IMR-90 (cell line): ENCODE results near the gene SHC4. TPM values are rescaled to one million over a fixed set of nuclear protein-coding genes. Genes with fewer than 3 reads are reported as not detected.

ENCODE experiments used
- ATAC-seq: fragments of 200-7000 bp; cut with Tn5 transposase; 2 replicates; pipeline ENCODE4 v1.9.1; 2020; ENCODE audit warnings: low read depth, mild to moderate bottlenecking, moderate library complexity
- BruUV-seq: library from RNA; stranded (reverse); fragments of 400-500 nt; replicated peaks from 2 replicates; lab custom pipeline; 2021; lab: Mats Ljungman, UMichigan
- CTCF ChIA-PET: fragments of 300-600 bp; formaldehyde crosslinking; extraction: SDS; loops from one replicate; lab custom pipeline; 2021; ENCODE audit warnings: antibody characterized with exemption; lab: Yijun Ruan, JAX
- POLR2A ChIA-PET: fragments of 300-600 bp; sonication (Branson Sonifier 250); formaldehyde crosslinking; loops from one replicate; lab custom pipeline; 2022; ENCODE audit warnings: antibody characterized with exemption; ENCODE audit not compliant: unreplicated experiment; lab: Charles Lee
- DNase-seq: peaks from one replicate; pipeline ENCODE4 v3.0.0; 2013
- H2AFZ ChIP-seq: replicated peaks from 2 replicates; pipeline ENCODE3; 2013; ENCODE audit warnings: low read length, mild to moderate bottlenecking; ENCODE audit not compliant: poor library complexity
- H2AK5ac ChIP-seq: 2 replicates; pipeline ENCODE4 v1.6.1; 2013; ENCODE audit warnings: low read depth, low read length, inconsistent platforms
- H2AK9ac ChIP-seq: replicated peaks from 2 replicates; pipeline ENCODE3; 2013; ENCODE audit warnings: mild to moderate bottlenecking, low read depth, low read length, moderate library complexity; ENCODE audit not compliant: poor library complexity
- H2BK120ac ChIP-seq: 2 replicates; pipeline ENCODE4 v1.6.1; 2013; ENCODE audit warnings: low read depth, low read length, inconsistent platforms
- H2BK15ac ChIP-seq: 3 replicates; pipeline ENCODE4 v1.6.1; 2013; ENCODE audit warnings: low read depth, low read length, inconsistent platforms
- H2BK20ac ChIP-seq: 2 replicates; pipeline ENCODE4 v1.6.1; 2013; ENCODE audit warnings: low read depth, mild to moderate bottlenecking, inconsistent platforms, low read length, moderate library complexity
- H2BK5ac ChIP-seq: 2 replicates; pipeline ENCODE4 v1.6.1; 2013; ENCODE audit warnings: mild to moderate bottlenecking, low read depth, low read length, inconsistent platforms; ENCODE audit not compliant: poor library complexity, severe bottlenecking
- H3K14ac ChIP-seq: replicated peaks from 2 replicates; pipeline ENCODE4 v1.6.1; 2013; ENCODE audit warnings: low read depth, low read length, inconsistent platforms
- H3K18ac ChIP-seq: 2 replicates; pipeline ENCODE4 v1.6.1; 2013; ENCODE audit warnings: low read depth, low read length, control low read depth
- H3K23ac ChIP-seq: 2 replicates; pipeline ENCODE4 v1.6.1; 2013; ENCODE audit warnings: low read depth, low read length, inconsistent platforms
- H3K27ac ChIP-seq: 2 replicates; pipeline ENCODE4 v1.5.1; 2013; ENCODE audit warnings: mild to moderate bottlenecking, control low read depth, low read length; ENCODE audit not compliant: insufficient read depth
- H3K27me3 ChIP-seq: 2 replicates; pipeline ENCODE4 v1.6.1; 2013; ENCODE audit warnings: low read length; ENCODE audit not compliant: control insufficient read depth, insufficient read depth
- H3K36me3 ChIP-seq: 2 replicates; pipeline ENCODE4 v1.6.1; 2013; ENCODE audit warnings: low read length, mixed read lengths; ENCODE audit not compliant: control insufficient read depth, insufficient read depth
- H3K4ac ChIP-seq: 2 replicates; pipeline ENCODE4 v1.6.1; 2013; ENCODE audit warnings: low read depth, low read length, inconsistent platforms
- H3K4me1 ChIP-seq: 2 replicates; pipeline ENCODE4 v1.6.1; 2013; ENCODE audit warnings: low read length, mixed read lengths; ENCODE audit not compliant: control insufficient read depth, insufficient read depth
- H3K4me2 ChIP-seq: 2 replicates; pipeline ENCODE4 v1.6.1; 2013; ENCODE audit warnings: low read depth, mild to moderate bottlenecking, control low read depth, low read length, moderate library complexity
- H3K4me3 ChIP-seq: 2 replicates; pipeline ENCODE4 v1.5.1; 2013; ENCODE audit warnings: low read depth, mild to moderate bottlenecking, control low read depth, low read length, moderate library complexity; ENCODE audit not compliant: insufficient read depth
- H3K56ac ChIP-seq: 2 replicates; pipeline ENCODE4 v1.6.1; 2013; ENCODE audit warnings: low read length, inconsistent platforms; ENCODE audit not compliant: insufficient read depth; ENCODE audit errors: extremely low read depth
- H3K79me1 ChIP-seq, 2 experiments: 2 replicates each; pipeline ENCODE4 v1.6.1; 2013; ENCODE audit warnings: low read length in 2 of 2, inconsistent platforms in 1 of 2, low read depth in 1 of 2
- H3K9ac ChIP-seq: 2 replicates; pipeline ENCODE4 v1.6.1; 2013; ENCODE audit warnings: low read depth, low read length, control low read depth
- H3K9me1 ChIP-seq: 2 replicates; pipeline ENCODE4 v1.6.1; 2013; ENCODE audit warnings: low read length, inconsistent platforms; ENCODE audit not compliant: insufficient read depth
- H3K9me3 ChIP-seq: 2 replicates; pipeline ENCODE4 v1.6.1; 2013; ENCODE audit warnings: low read length; ENCODE audit not compliant: control insufficient read depth, insufficient read depth
- H4K20me1 ChIP-seq: 2 replicates; pipeline ENCODE4 v1.6.1; 2013; ENCODE audit warnings: low read length, inconsistent platforms; ENCODE audit not compliant: insufficient read depth
- H4K5ac ChIP-seq: 2 replicates; pipeline ENCODE4 v1.6.1; 2013; ENCODE audit warnings: mild to moderate bottlenecking, low read depth, low read length, control low read depth
- H4K8ac ChIP-seq, 2 experiments: 2 replicates each; pipeline ENCODE4 v1.6.1; 2013; ENCODE audit warnings: low read depth in 2 of 2, low read length in 2 of 2, control low read depth in 1 of 2, inconsistent platforms in 1 of 2
- H4K91ac ChIP-seq: 2 replicates; pipeline ENCODE4 v1.6.1; 2013; ENCODE audit warnings: low read depth, low read length, inconsistent platforms; ENCODE audit not compliant: insufficient read depth
- FOS ChIP-seq: fragments of 150-350 bp; IDR thresholded peaks from 2 replicates; pipeline ENCODE4 v1.6.1; 2016; ENCODE audit warnings: low read depth, low read length
- MXI1 ChIP-seq: IDR thresholded peaks from 2 replicates; pipeline ENCODE4 v1.6.1; 2012; ENCODE audit warnings: low read depth, mild to moderate bottlenecking, low read length, moderate library complexity, borderline replicate concordance
- POLR2A ChIP-seq: IDR thresholded peaks from 2 replicates; pipeline ENCODE4 v1.6.1; 2012; ENCODE audit warnings: mild to moderate bottlenecking, low read depth, low read length
- RFX5 ChIP-seq: IDR thresholded peaks from 2 replicates; pipeline ENCODE4 v1.8.0; 2012; ENCODE audit warnings: low read depth, mild to moderate bottlenecking, low read length, moderate library complexity
- WGBS, 2 experiments: methylation state at CpG; one replicate each; pipeline versions ENCODE4 v1.1.5 to v1.1.7; 2013; ENCODE audit warnings: missing lambda C conversion rate in 2 of 2; ENCODE audit not compliant: insufficient read length in 1 of 2; ENCODE audit errors: extremely low coverage in 2 of 2; 5-methylcytosine and 5-hydroxymethylcytosine counted together
- dilution Hi-C: fragments of 300-500 bp; cut with HindIII; formaldehyde crosslinking; loops from one replicate; pipeline ENCODE4 v1.14.3; 2018; ENCODE audit warnings: low sequenced_read_pairs; ENCODE audit not compliant: unreplicated experiment
- in situ Hi-C: fragments of 300-500 bp; cut with MboI; formaldehyde crosslinking; loops from 3 replicates; pipeline ENCODE4 v1.14.3; 2019; ENCODE audit warnings: low sequenced_read_pairs, inconsistent platforms, mixed read lengths
- intact Hi-C: fragments of 100-400 bp; cut with micrococcal nuclease; formaldehyde crosslinking; loops from 2 replicates; pipeline ENCODE4 v1.10.0; 2022
- polyA plus RNA-seq, 3 experiments: library from polyadenylated mRNA; depleted of rRNA; stranded (reverse); fragments of >200 nt; gene quantifications; 2 replicates each; pipeline ENCODE4 v1.2.3, GENCODE V29; 2012; ENCODE audit warnings: low replicate concordance in 1 of 3
- total RNA-seq: library from RNA; depleted of rRNA; stranded (reverse); fragments of >200 nt; gene quantifications from 2 replicates; pipeline ENCODE4 v1.2.3, GENCODE V29; 2012

The SHC4 gene
- total and polyA plus RNA-seq, 2 of the 4 experiments (the other 2 are of a cell fraction) = 0.91 to 2.7 TPM

- intact Hi-C loops = no loop called here
- in situ Hi-C loops = no loop called here
- Histone ChIP-seq H3K27me3 (no peaks in the 10 kb centered on the region), H2AK9ac (no peak overlapping the region), H3K56ac (no peak overlapping the region), H3K4me2 (no peak overlapping the region), H3K9ac (no peak overlapping the region), H3K79me1 (peaks cover 2 to 24% of the 10 kb centered on the region in 2 experiments; a peak in 3 of 4 replicates), H3K36me3 (no peaks in the 10 kb centered on the region), H3K27ac (no peak overlapping the region), H4K8ac (0 out of 4 replicates have a peak overlapping the region, but pooled peaks of 1 of the 2 experiments have one; percentile 12), H2BK20ac (no peak overlapping the region), H2BK120ac (no peak overlapping the region), H3K4me3 (no peak overlapping the region), H4K20me1 (no peaks in the 10 kb centered on the region), H3K4me1 (peaks cover 2% of the 10 kb centered on the region; the same call in 1 of the 2 replicates), H3K9me1 (0 out of 2 replicates have a peak, but pooled peaks cover 2% of the 10 kb centered on the region), H3K4ac (no peak overlapping the region), H2AK5ac (no peak overlapping the region), H3K18ac (no peak overlapping the region), H2AFZ (no peak overlapping the region), H3K23ac (no peak overlapping the region), H3K9me3 (no peaks in the 10 kb centered on the region), H4K5ac (no peak overlapping the region), H2BK5ac (no peak overlapping the region), H2BK15ac (no peak overlapping the region), H4K91ac (no peak overlapping the region), H3K14ac (no peak overlapping the region)
- no TSS peak for BruUV-seq
- ATAC-seq = no peak
- dilution Hi-C loops = no loop called here
- TF ChIP-seq POLR2A (no peak), MXI1 (no peak), RFX5 (no peak), FOS (no peak)
- no CpG with 5 or more reads among the region's 1 CpG for WGBS, 2 experiments
- no peak for DNase-seq
- ChIA-PET POLR2A (no interaction called here), CTCF (no interaction called here)
Observed at GRCh38 chr15:48946840-48947187, 16.9 kb downstream of the SHC4 start.
